Mesothelial cell of epicardium (in vitro differentiated cells): ENCODE measurements around the gene MBD2. TPM values are rescaled to one million over a fixed set of nuclear protein-coding genes. Genes with fewer than 3 reads are reported as not detected.

Experiments
- DNase-seq, 2 experiments: peaks; one replicate each; pipeline ENCODE4 v3.0.0; 2021; ENCODE audit warnings: low spot score in 2 of 2; ENCODE audit not compliant: unreplicated experiment in 2 of 2
- H3K27ac Mint-ChIP-seq: 2 replicates; pipeline ENCODE4 v1.8.0; 2021; ENCODE audit warnings: mixed read lengths
- H3K27me3 Mint-ChIP-seq: 2 replicates; pipeline ENCODE4 v1.8.0; 2021; ENCODE audit warnings: low read depth, mixed read lengths
- H3K36me3 Mint-ChIP-seq: 2 replicates; pipeline ENCODE4 v1.8.0; 2021; ENCODE audit warnings: mixed read lengths
- H3K4me1 Mint-ChIP-seq: 2 replicates; pipeline ENCODE4 v1.8.0; 2021; ENCODE audit warnings: mixed read lengths
- H3K4me3 Mint-ChIP-seq: 2 replicates; pipeline ENCODE4 v1.8.0; 2021; ENCODE audit warnings: mild to moderate bottlenecking, moderate library complexity, mixed read lengths
- H3K9me3 Mint-ChIP-seq: 2 replicates; pipeline ENCODE4 v1.8.0; 2021; ENCODE audit warnings: mixed read lengths
- CTCF ChIP-seq: fragments of 200-600 bp; sonication (generic); IDR thresholded peaks from one replicate; pipeline ENCODE4 v1.5.0; 2021; ENCODE audit warnings: antibody characterized with exemption; ENCODE audit not compliant: unreplicated experiment
- total RNA-seq: library from RNA; stranded (reverse); gene quantifications from 3 replicates; pipeline ENCODE4 v1.2.1, GENCODE V29; 2021

The MBD2 gene
- total RNA-seq, 1 donor from 2014 or later, result 66.0 TPM

DNA sequence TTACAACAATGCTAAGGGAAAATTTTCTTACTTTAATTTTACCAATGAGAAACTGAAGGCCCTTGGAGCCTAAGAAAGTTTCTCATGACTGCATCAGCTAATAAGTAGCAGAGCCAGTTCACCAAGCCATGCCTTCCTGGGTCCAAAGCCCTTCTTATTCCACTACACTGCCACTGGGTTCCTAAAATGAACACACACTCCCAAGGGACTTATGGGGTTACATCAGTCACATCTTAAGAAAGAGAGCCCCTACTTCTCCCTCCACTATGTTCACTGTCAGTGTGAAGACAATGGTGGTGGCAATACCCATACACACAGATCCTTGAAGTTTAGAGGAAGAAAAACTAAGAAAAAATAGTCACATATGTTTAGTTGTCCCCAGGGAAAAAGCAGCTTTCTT, 20.6 kb downstream of the MBD2 start:
- Mint-ChIP-seq H3K9me3 (no peaks in the 10 kb centered on the region), H3K4me3 (no peak overlapping the region), H3K27me3 (no peaks in the 10 kb centered on the region), H3K36me3 (peaks cover 27% of the 10 kb centered on the region), H3K4me1 (peaks cover 30% of the 10 kb centered on the region), H3K27ac (peak overlapping the region; percentile 18)
- no peak for TF ChIP-seq CTCF
- no peak for DNase-seq

GRCh38 chr18:54202851-54203250, 21.6 kb downstream of the MBD2 start:
- Mint-ChIP-seq H3K4me3 (no peak overlapping the region), H3K27me3 (no peaks in the 10 kb centered on the region), H3K4me1 (peaks cover 30% of the 10 kb centered on the region), H3K36me3 (peaks cover 30% of the 10 kb centered on the region), H3K9me3 (no peaks in the 10 kb centered on the region), H3K27ac (no peak overlapping the region)
- no peak for TF ChIP-seq CTCF
- no peak for DNase-seq

- H3K36me3 Mint-ChIP-seq, result peaks cover 27% of the 10 kb centered on the region
- no peak for DNase-seq
- H3K4me1 Mint-ChIP-seq, result peaks cover 8% of the 10 kb centered on the region
- TF ChIP-seq CTCF, result no peak
- no peaks in the 10 kb centered on the region for H3K27me3 Mint-ChIP-seq
- H3K27ac Mint-ChIP-seq, result no peak overlapping the region
- H3K4me3 Mint-ChIP-seq, result no peak overlapping the region
- no peaks in the 10 kb centered on the region for H3K9me3 Mint-ChIP-seq
These were observed 26.6 kb downstream of the MBD2 start for GRCh38 chr18:54197747-54198411.

- TF ChIP-seq CTCF, result no peak
- DNase-seq, result no peak
- no peaks in the 10 kb centered on the region for H3K27me3 Mint-ChIP-seq
- peaks cover 6% of the 10 kb centered on the region for H3K36me3 Mint-ChIP-seq
- H3K27ac Mint-ChIP-seq, result peak overlapping the region; percentile 71
- no peak overlapping the region for H3K4me3 Mint-ChIP-seq
- H3K4me1 Mint-ChIP-seq, result peaks cover 27% of the 10 kb centered on the region
- no peaks in the 10 kb centered on the region for H3K9me3 Mint-ChIP-seq
These were observed 30.7 kb downstream of the MBD2 start for GRCh38 chr18:54193786-54194185.

GRCh38 chr18:54192900-54193299, 31.6 kb downstream of the MBD2 start:
- no peaks in the 10 kb centered on the region for H3K27me3 Mint-ChIP-seq
- H3K27ac Mint-ChIP-seq, result peak overlapping the region; percentile 86
- H3K4me3 Mint-ChIP-seq, result no peak overlapping the region

More at GRCh38 chr18:54192900-54193299, 31.6 kb downstream of the MBD2 start:
- TF ChIP-seq CTCF, result no peak
- Mint-ChIP-seq H3K9me3 (no peaks in the 10 kb centered on the region), H3K4me1 (peaks cover 27% of the 10 kb centered on the region), H3K36me3 (peaks cover 8% of the 10 kb centered on the region)
- no peak for DNase-seq
